Stimulated activated naive CD4-positive, alpha-beta T cell (primary cell): Measurements from ENCODE around the gene PTPRN2.

Source experiments
- DNase-seq, 6 experiments: peaks; one replicate each; lab custom pipeline; 2025; lab: John Stamatoyannopoulos, UW

PTPRN2 gene

GRCh38 chr7:157845203-157845835 lies 742.3 kb downstream of the PTPRN2 start:
- no peak for DNase-seq

GRCh38 chr7:157844611-157845010 lies 743.0 kb downstream of the PTPRN2 start:
- no peak for DNase-seq

GRCh38 chr7:157844141-157844540 lies 743.5 kb downstream of the PTPRN2 start:
- DNase-seq = no peak

- no peak for DNase-seq
Observed at GRCh38 chr7:157843336-157844140, 744.1 kb downstream of the PTPRN2 start.

- DNase-seq = no peak
Observed at GRCh38 chr7:157841773-157842370, 745.8 kb downstream of the PTPRN2 start.

- DNase-seq = no peak
Observed at GRCh38 chr7:157840914-157841772, 746.5 kb downstream of the PTPRN2 start.

GRCh38 chr7:157840174-157840913 lies 747.3 kb downstream of the PTPRN2 start:
- DNase-seq = no peak

GRCh38 chr7:157839672-157840167 lies 747.9 kb downstream of the PTPRN2 start:
- no peak for DNase-seq

GRCh38 chr7:157839226-157839625 lies 748.4 kb downstream of the PTPRN2 start:
- DNase-seq = no peak

GRCh38 chr7:157837561-157837960 lies 750.1 kb downstream of the PTPRN2 start:
- no peak for DNase-seq

- no peak for DNase-seq
Observed at GRCh38 chr7:157837047-157837446, 750.6 kb downstream of the PTPRN2 start.

- no peak for DNase-seq
Observed at GRCh38 chr7:157834501-157835163, 753.0 kb downstream of the PTPRN2 start.

- DNase-seq = no peak
Observed at GRCh38 chr7:157832866-157833607, 754.6 kb downstream of the PTPRN2 start.

GRCh38 chr7:157832421-157832820 lies 755.2 kb downstream of the PTPRN2 start:
- DNase-seq = no peak

- no peak for DNase-seq
Observed at GRCh38 chr7:157832006-157832405, 755.6 kb downstream of the PTPRN2 start.

GRCh38 chr7:157831143-157831905 lies 756.3 kb downstream of the PTPRN2 start:
- DNase-seq = no peak

GRCh38 chr7:157830331-157830730 lies 757.3 kb downstream of the PTPRN2 start:
- DNase-seq = no peak

- DNase-seq = no peak
Observed at GRCh38 chr7:157829491-157829890, 758.1 kb downstream of the PTPRN2 start.

- DNase-seq = no peak
Observed at GRCh38 chr7:157828881-157829280, 758.7 kb downstream of the PTPRN2 start.
